ENCODE results near the gene IKZF2. TPM values are rescaled to one million over a fixed set of nuclear protein-coding genes. Genes with fewer than 3 reads are reported as not detected.

Gene IKZF2
- total RNA-seq, 1 donor from 2014 or later = 29.7 TPM

DNA sequence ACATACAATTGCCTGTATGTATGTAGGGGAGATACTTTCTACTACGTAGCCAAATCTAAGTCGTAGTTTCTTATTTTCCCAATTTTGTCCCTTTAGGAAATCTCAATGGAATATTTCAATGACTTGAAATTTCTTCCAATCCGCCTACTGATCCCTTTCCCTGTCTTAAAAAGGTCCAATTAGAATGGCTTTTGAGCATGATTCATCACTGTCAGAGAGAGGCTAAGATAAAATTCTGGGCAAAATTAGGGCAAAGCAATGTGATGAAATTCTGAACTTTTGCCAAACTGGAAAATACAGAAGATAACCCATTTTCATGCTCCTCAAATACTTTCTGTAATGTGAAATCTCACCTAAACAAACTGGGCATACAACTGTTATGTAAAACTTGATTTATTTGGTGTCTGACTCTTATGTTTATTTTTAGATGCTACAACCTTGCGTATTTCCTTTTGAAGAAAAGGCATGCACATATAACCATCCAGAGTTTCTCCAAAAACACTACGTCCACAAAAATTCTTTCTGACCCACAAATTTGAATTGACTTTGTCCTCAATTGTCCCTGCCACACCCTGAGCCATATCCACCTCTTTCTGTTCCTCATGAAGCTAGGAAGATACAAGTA, 147.1 kb downstream of the IKZF2 start:
- Histone ChIP-seq H3K79me2 (ENCODE audit: low read depth) (no peaks in the 10 kb centered on the region), H3K4me2 (no peak overlapping the region), H3K27me3 (no peaks in the 10 kb centered on the region), H2AFZ (replicated peaks) (no peak overlapping the region), H4K20me1 (ENCODE audit: low read depth) (no peaks in the 10 kb centered on the region), H3K4me3 (no peak overlapping the region), H3F3A (ENCODE audit: low read depth) (no peaks in the 10 kb centered on the region), H3K4me1 (peaks cover 12% of the 10 kb centered on the region), H3K27ac (no peak overlapping the region), H3K36me3 (no peaks in the 10 kb centered on the region), H3K9me3 (ENCODE audit: low read depth) (no peaks in the 10 kb centered on the region), H3K9ac (no peak overlapping the region)
- Mint-ChIP-seq H3K4me1 (peaks cover 22% of the 10 kb centered on the region), H3K4me3 (no peak overlapping the region), H3K27me3 (ENCODE audit: insufficient read depth, low read depth) (peaks cover 2% of the 10 kb centered on the region), H3K27ac (no peak overlapping the region), H3K9me3 (no peaks in the 10 kb centered on the region), H3K36me3 (peaks cover 24% of the 10 kb centered on the region)
- no peak for DNase-seq (ENCODE audit: low spot score)
- TF ChIP-seq, protein P1, sequence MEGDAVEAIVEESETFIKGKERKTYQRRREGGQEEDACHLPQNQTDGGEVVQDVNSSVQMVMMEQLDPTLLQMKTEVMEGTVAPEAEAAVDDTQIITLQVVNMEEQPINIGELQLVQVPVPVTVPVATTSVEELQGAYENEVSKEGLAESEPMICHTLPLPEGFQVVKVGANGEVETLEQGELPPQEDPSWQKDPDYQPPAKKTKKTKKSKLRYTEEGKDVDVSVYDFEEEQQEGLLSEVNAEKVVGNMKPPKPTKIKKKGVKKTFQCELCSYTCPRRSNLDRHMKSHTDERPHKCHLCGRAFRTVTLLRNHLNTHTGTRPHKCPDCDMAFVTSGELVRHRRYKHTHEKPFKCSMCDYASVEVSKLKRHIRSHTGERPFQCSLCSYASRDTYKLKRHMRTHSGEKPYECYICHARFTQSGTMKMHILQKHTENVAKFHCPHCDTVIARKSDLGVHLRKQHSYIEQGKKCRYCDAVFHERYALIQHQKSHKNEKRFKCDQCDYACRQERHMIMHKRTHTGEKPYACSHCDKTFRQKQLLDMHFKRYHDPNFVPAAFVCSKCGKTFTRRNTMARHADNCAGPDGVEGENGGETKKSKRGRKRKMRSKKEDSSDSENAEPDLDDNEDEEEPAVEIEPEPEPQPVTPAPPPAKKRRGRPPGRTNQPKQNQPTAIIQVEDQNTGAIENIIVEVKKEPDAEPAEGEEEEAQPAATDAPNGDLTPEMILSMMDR (IDR thresholded peaks at IDR 0.05) = no peak

DNA sequence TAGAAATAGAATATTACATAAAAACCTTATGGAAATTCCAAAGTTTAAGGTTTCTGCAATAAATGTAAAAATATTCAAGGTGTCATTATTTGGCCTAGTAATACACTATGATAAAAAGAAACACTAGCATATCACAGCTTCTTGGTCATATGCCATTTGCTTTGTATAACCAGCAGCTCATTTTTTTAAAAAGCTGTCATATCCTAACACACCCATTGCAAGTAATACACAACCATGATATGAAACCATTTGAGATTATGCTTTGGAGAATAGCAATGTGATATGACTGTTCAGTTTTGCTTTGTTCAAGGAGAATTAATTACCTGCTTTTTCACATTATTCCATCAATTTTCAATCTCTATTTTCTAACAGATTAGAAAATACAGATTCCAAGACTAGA, 149.0 kb downstream of the IKZF2 start:
- no peaks in the 10 kb centered on the region for H3K27me3 ChIP-seq
- no peaks in the 10 kb centered on the region for H3K9me3 ChIP-seq (ENCODE audit: low read depth)
- H3K27ac ChIP-seq = no peak overlapping the region
- no peaks in the 10 kb centered on the region for H3K79me2 ChIP-seq (ENCODE audit: low read depth)
- no peaks in the 10 kb centered on the region for H3K36me3 ChIP-seq
- H3K4me1 ChIP-seq = peaks cover 12% of the 10 kb centered on the region
- H3K9ac ChIP-seq = no peak overlapping the region
- no peak overlapping the region for H3K27ac Mint-ChIP-seq
- H3K4me3 ChIP-seq = no peak overlapping the region
- no peaks in the 10 kb centered on the region for H3K27me3 Mint-ChIP-seq (ENCODE audit: insufficient read depth, low read depth)
- H3F3A ChIP-seq (ENCODE audit: low read depth) = no peaks in the 10 kb centered on the region
- H3K4me1 Mint-ChIP-seq = peaks cover 18% of the 10 kb centered on the region
- no peak overlapping the region for H2AFZ ChIP-seq (replicated peaks)
- TF ChIP-seq EZH2 (IDR thresholded peaks at IDR 0.05) = no peak
- no peak for TF ChIP-seq EZH2phosphoT487 (IDR thresholded peaks at IDR 0.05)
- TF ChIP-seq, protein P1 (IDR thresholded peaks at IDR 0.05) = no peak
- no peaks in the 10 kb centered on the region for H4K20me1 ChIP-seq (ENCODE audit: low read depth)
- no peaks in the 10 kb centered on the region for H3K9me3 Mint-ChIP-seq
- H3K4me3 Mint-ChIP-seq = no peak overlapping the region
- no peak overlapping the region for H3K4me2 ChIP-seq
- no peak for DNase-seq (ENCODE audit: low spot score)
- H3K36me3 Mint-ChIP-seq = peaks cover 18% of the 10 kb centered on the region

DNA sequence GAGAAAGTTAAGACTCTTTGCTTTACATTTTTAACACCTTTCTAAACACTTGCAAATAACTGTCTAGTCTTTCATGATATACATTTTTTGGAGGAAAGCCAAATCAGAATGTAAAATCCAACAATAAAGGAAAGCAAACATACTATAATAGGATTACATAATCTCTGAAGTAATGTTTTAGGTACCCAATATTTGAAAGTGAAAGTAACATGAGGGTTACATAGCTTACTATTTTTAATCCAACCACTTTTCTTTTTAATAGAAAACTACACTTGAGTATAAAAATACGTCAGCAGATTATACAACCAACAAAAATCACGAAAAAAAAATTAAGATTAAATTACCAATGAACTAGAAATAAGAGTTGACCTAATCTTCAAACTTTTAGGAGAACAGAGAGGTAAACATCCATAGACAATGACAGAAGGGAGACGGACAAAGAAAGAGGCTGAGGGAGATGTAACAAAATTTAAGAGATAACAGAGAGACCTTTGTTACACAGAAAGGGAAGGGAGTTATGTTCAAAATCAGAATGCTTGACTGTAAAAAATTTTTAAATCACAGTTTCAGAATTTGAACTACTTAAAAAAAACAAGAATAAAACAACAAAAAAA, 150.0 kb downstream of the IKZF2 start:
- H3K36me3 Mint-ChIP-seq = peaks cover 12% of the 10 kb centered on the region
- H3K9ac ChIP-seq = no peak overlapping the region
- H3K36me3 ChIP-seq = no peaks in the 10 kb centered on the region
- TF ChIP-seq EZH2 (IDR thresholded peaks at IDR 0.05) (no peak), EZH2phosphoT487 (IDR thresholded peaks at IDR 0.05) (no peak)
- TF ChIP-seq, protein P1 (IDR thresholded peaks at IDR 0.05) = no peak
- H3K4me1 Mint-ChIP-seq = peaks cover 9% of the 10 kb centered on the region
- H3K27me3 Mint-ChIP-seq (ENCODE audit: insufficient read depth, low read depth) = no peaks in the 10 kb centered on the region
- no peaks in the 10 kb centered on the region for H3K9me3 ChIP-seq (ENCODE audit: low read depth)
- H3K27ac Mint-ChIP-seq = no peak overlapping the region
- no peaks in the 10 kb centered on the region for H3K79me2 ChIP-seq (ENCODE audit: low read depth)
- H4K20me1 ChIP-seq (ENCODE audit: low read depth) = no peaks in the 10 kb centered on the region
- H2AFZ ChIP-seq (replicated peaks) = no peak overlapping the region
- no peaks in the 10 kb centered on the region for H3F3A ChIP-seq (ENCODE audit: low read depth)
- peaks cover 10% of the 10 kb centered on the region for H3K4me1 ChIP-seq
- no peak overlapping the region for H3K4me2 ChIP-seq
- no peaks in the 10 kb centered on the region for H3K9me3 Mint-ChIP-seq
- DNase-seq (ENCODE audit: low spot score) = no peak
- no peak overlapping the region for H3K27ac ChIP-seq
- H3K4me3 Mint-ChIP-seq = no peak overlapping the region
- no peak overlapping the region for H3K4me3 ChIP-seq
- no peaks in the 10 kb centered on the region for H3K27me3 ChIP-seq

Measured in neural progenitor cell (in vitro differentiated cells).